ENCODE measurements around the gene BICDL2. TPM values are rescaled to one million over a fixed set of nuclear protein-coding genes. Genes with fewer than 3 reads are reported as not detected.

BICDL2 gene
- total and polyA plus RNA-seq, 2 donors (not counting 3 experiments of a cell fraction or from before 2014, with no cell fraction given): not detected

- peak; percentile 93 for FAIRE-seq
- TF ChIP-seq FOS (IDR thresholded peaks at IDR 0.05; ENCODE audit: borderline replicate concordance, insufficient read depth, low read length): no peak
- TF ChIP-seq POLR2AphosphoS5 (IDR thresholded peaks at IDR 0.05; ENCODE audit: insufficient read depth, low read depth, low read length): peak; percentile 82
- TF ChIP-seq POLR2A (IDR thresholded peaks at IDR 0.05; ENCODE audit: low read depth, low read length): peak; percentile 76
- peak; percentile 73 to 84 for TF ChIP-seq CTCF (IDR thresholded peaks at IDR 0.05; ENCODE audit: extremely low read depth in 1 of 2, insufficient read depth in 1 of 2, low read depth in 1 of 2, low read length in 2 of 2)
- Histone ChIP-seq H4K20me1 (replicated peaks; ENCODE audit: control insufficient read depth, extremely low read depth, insufficient read depth, low read length) (no peaks in the 10 kb centered on the region), H3K79me2 (ENCODE audit: control insufficient read depth, insufficient read depth, low read length) (no peaks in the 10 kb centered on the region), H3K4me1 (ENCODE audit: control insufficient read depth, extremely low read depth, insufficient read depth, low read length) (peaks cover 9% of the 10 kb centered on the region), H3K36me3 (ENCODE audit: control insufficient read depth in 2 of 2, extremely low read depth in 1 of 2, insufficient read depth in 2 of 2, low read length in 2 of 2) (no peaks in the 10 kb centered on the region), H3K9me3 (replicated peaks; ENCODE audit: control insufficient read depth, insufficient read depth, low read length) (no peaks in the 10 kb centered on the region), H3K27me3 (ENCODE audit: control insufficient read depth in 2 of 2, insufficient read depth in 2 of 2, low read length in 2 of 2) (no peaks in the 10 kb centered on the region), H3K27ac (ENCODE audit: insufficient read depth, low read depth, low read length) (peak overlapping the region; percentile 58), H3K4me3 (replicated peaks in 1 of 3; ENCODE audit: insufficient read depth in 1 of 3, low read depth in 1 of 3, low read length in 3 of 3) (peak overlapping the region; percentile 44 to 64 (median 59)), H3K9ac (replicated peaks; ENCODE audit: extremely low read depth, insufficient read depth, low read length) (peak overlapping the region; percentile 73), H3K9me1 (replicated peaks; ENCODE audit: control insufficient read depth, extremely low read depth, insufficient read depth, low read length) (no peaks in the 10 kb centered on the region), H2AFZ (ENCODE audit: low read depth, low read length) (peak overlapping the region; percentile 82), H3K4me2 (ENCODE audit: insufficient read depth, low read length) (peak overlapping the region; percentile 71)
- intact Hi-C loops (cut with micrococcal nuclease): loop anchor here (1.0 to 2.0 kb wide), 7 partner anchors 28 to 70 kb away; no protein-coding TSS in a partner anchor
- BruUV-seq (replicated peaks): no TSS peak
- peak; percentile 85 for DNase-seq (ENCODE audit: low read depth, low spot score)
- POLR2A ChIA-PET: interaction anchor here (0.6 to 2.1 kb wide), 2 partner anchors 11 to 71 kb away, joined by 3 to 5 read pairs; no protein-coding TSS in a partner anchor
- dilution Hi-C loops (cut with MboI; ENCODE audit: extremely low pct_ligation_motif_present, low sequenced_read_pairs): no loop called here
- CTCF ChIA-PET: interaction anchor here (0.6 to 2.9 kb wide), 34 partner anchors 17 to 113 kb away, joined by 3 to 113 read pairs (median 6); partner anchors contain the start of genes TNFRSF12A, ZNF205, ZNF213 and ZSCAN10
Measured at GRCh38 chr16:3059041-3059722, 22.4 kb upstream of the BICDL2 start.
